HFF-Myc (cell line): ENCODE results near the gene FAM181A.

Experiments used
- DNase-seq: peaks from one replicate; pipeline ENCODE4 v3.0.0-alpha.2; 2011; ENCODE audit warnings: low read depth; ENCODE audit errors: extremely low read depth
- H3K4me3 ChIP-seq: replicated peaks from 2 replicates; pipeline ENCODE4 v1.5.1; 2011; ENCODE audit warnings: low read depth, mild to moderate bottlenecking, control low read depth, low read length
- CTCF ChIP-seq: IDR thresholded peaks from 2 replicates; pipeline ENCODE4 v1.5.1; 2012; ENCODE audit warnings: mild to moderate bottlenecking, low read depth, low read length, control low read depth; ENCODE audit errors: missing control alignments

The FAM181A gene

GRCh38 chr14:93957751-93958566 lies 30.8 kb downstream of the FAM181A start:
- TF ChIP-seq CTCF = no peak
- DNase-seq = no peak
- no peak overlapping the region for H3K4me3 ChIP-seq

- H3K4me3 ChIP-seq = no peak overlapping the region
- no peak for DNase-seq
- no peak for TF ChIP-seq CTCF
Observed at GRCh38 chr14:93958567-93959238, 31.6 kb downstream of the FAM181A start.

- no peak overlapping the region for H3K4me3 ChIP-seq
- DNase-seq = peak; percentile 70
- no peak for TF ChIP-seq CTCF
Observed at GRCh38 chr14:93959239-93960107, 32.3 kb downstream of the FAM181A start.

- DNase-seq = no peak
- no peak for TF ChIP-seq CTCF
- no peak overlapping the region for H3K4me3 ChIP-seq
Observed at GRCh38 chr14:93960108-93960475, 32.9 kb downstream of the FAM181A start.

- DNase-seq = no peak
- no peak overlapping the region for H3K4me3 ChIP-seq
- no peak for TF ChIP-seq CTCF
Observed at GRCh38 chr14:93960774-93961438, 33.8 kb downstream of the FAM181A start.

- no peak for DNase-seq
- H3K4me3 ChIP-seq = no peak overlapping the region
- TF ChIP-seq CTCF = no peak
Observed at GRCh38 chr14:93961620-93962019, 34.5 kb downstream of the FAM181A start.
